D721Med (cell line): ENCODE measurements around the gene ANAPC2.

Source experiments
- DNase-seq: peaks from one replicate; pipeline ENCODE4 v3.0.0; 2011; ENCODE audit warnings: low spot score; ENCODE audit not compliant: insufficient read length
- FAIRE-seq: peaks from 2 replicates; lab custom pipeline; 2011; peaks lifted over from hg19 to GRCh38; lab: Jason Lieb, UNC
- TF ChIP-seq, protein P1 (sequence below): IDR thresholded peaks from 2 replicates; pipeline ENCODE4 v1.5.1; 2012; ENCODE audit warnings: mild to moderate bottlenecking, control low read depth; ENCODE audit not compliant: insufficient read depth; ENCODE audit errors: missing control alignments

The ANAPC2 gene

DNA sequence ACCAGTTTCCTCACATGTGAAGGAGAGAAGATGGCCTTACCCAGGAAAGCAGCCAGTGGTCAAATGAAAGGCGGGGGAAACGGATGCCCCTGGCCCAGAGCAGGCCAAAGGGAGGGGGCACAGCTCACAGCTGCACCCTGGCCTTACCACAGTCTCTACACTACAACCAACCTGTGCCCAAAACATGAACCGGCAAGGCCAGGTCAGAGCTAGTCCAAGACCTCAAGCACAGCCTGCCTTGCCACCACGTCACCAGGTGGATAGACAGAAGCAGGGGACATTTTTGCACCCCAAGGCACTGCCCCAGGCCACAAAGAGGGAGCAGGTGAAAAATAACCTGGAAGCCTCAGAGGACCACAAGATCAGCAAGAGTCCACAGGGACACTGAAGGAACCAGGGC is 44.9 kb downstream of the ANAPC2 start:
- DNase-seq (no peak), FAIRE-seq (no peak)
- TF ChIP-seq, protein P1, sequence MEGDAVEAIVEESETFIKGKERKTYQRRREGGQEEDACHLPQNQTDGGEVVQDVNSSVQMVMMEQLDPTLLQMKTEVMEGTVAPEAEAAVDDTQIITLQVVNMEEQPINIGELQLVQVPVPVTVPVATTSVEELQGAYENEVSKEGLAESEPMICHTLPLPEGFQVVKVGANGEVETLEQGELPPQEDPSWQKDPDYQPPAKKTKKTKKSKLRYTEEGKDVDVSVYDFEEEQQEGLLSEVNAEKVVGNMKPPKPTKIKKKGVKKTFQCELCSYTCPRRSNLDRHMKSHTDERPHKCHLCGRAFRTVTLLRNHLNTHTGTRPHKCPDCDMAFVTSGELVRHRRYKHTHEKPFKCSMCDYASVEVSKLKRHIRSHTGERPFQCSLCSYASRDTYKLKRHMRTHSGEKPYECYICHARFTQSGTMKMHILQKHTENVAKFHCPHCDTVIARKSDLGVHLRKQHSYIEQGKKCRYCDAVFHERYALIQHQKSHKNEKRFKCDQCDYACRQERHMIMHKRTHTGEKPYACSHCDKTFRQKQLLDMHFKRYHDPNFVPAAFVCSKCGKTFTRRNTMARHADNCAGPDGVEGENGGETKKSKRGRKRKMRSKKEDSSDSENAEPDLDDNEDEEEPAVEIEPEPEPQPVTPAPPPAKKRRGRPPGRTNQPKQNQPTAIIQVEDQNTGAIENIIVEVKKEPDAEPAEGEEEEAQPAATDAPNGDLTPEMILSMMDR: no peak

DNA sequence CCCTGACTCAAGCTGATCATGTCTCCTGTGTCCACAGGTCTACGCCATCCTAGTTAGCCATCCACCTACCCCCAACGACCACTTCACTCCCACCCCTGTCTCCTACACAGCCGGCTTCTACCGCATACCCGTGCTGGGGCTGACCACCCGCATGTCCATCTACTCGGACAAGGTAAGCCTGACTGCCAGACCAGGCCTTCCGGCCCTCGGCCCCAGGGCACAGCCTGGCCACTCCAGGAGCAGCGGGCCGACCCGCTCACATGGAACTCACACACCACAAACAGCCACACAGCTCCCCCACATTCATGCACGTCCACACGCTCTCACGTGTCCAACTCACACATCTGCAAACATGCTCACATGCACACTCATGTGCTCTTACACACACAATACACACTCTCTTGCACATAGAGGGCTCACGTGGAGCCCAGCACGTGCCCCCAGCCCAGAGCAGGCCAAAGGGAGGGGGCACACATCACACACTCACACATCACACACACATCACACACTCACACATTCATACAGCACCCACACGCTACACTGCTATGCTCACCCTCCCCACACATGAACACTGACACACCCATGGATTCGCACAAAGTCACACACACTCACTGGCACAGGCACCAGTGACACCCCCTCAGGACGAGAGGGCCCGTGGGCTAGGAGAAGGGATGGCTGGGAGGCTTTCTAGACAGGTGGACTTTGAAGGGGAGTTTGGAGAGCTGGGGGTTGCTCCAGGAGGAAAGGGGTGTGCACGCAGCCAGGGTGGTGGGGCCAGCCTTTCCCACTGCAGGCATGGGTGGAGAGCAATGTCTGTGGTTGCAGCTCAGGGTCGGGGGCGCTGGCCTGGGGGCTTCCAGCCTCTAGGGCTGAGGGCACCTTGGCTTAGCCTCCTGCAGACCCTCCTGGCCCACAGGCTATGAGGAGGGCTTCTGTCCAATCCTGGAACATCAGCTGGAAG is 46.1 kb downstream of the ANAPC2 start:
- no peak for FAIRE-seq
- TF ChIP-seq, protein P1: no peak
- DNase-seq: no peak

DNA sequence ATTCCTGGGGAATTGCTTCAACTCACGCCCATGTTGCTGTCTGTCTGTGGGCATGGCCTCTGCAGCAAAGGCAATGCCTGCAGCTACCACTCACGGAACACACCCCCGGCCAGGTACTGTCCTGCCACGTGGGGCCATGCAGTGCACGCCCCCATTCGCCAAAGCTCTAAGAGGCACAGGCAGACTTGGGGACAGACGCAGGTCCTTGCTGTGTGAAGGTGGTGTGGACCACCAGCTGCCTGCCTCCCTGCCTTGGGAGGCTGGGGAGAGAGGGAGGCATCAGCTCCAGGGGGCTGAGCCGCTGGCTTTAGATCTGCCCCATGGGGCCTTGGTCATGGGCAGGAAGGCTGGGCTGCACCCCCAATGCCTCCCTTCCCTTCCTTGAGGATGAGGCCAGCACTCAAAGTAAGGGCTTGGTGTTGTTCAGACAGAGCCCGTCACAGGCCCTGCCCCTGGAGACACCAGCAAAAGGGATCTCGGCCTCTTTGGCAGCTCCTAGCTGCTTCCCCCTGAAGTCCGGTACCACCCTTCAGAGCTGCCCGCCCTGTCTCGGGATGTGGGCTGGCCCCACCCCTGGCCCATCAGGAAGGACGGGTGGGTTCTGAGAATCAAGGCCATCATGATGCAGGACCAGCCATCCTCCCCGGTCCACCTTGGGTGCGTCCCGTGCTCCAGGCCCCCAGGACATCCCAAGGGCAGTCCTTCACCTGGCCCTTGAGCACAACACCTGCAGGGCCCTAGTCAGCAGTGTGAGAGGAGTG is 47.1 kb downstream of the ANAPC2 start:
- DNase-seq: no peak
- no peak for FAIRE-seq
- TF ChIP-seq, protein P1: no peak

DNA sequence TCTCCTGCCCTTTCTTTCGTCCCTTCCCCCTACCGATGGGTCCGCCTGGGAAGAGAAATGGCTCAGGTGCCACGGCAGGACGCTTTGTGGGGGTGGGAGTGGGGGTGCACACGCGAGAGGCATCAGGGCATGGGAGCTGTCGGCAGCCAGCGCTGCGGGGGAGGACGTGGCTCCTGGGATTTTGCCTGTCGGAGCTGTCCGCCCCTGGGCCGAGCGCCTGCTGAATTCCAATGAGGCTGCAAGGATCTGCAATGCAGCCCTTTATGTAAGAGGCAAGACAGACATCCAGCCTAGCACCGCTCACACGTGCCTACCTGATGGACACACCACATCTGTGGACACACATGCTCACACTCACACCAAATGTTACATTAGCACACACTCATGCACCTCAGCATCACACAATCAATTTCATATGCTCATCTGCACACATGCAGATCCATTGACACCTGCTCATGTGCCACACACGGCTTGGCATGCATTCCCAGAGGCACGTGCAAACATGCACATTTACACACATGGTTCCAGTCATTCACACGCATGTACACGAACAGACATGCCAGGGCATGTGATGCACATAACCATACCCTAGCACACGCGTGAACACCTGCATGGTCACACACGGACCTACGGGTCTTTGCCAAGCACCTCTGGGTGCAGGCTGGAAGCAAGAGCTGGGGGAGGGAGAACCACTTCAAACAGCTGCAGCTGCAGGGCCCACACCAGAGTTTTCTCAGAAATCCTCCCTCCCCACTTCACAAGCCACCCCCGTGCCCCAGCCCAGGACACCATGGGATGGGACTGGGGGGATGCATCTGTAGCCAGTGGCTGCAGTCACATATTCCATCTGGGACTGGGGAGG is 48.0 kb downstream of the ANAPC2 start:
- DNase-seq: no peak
- no peak for FAIRE-seq
- TF ChIP-seq, protein P1: no peak

DNA sequence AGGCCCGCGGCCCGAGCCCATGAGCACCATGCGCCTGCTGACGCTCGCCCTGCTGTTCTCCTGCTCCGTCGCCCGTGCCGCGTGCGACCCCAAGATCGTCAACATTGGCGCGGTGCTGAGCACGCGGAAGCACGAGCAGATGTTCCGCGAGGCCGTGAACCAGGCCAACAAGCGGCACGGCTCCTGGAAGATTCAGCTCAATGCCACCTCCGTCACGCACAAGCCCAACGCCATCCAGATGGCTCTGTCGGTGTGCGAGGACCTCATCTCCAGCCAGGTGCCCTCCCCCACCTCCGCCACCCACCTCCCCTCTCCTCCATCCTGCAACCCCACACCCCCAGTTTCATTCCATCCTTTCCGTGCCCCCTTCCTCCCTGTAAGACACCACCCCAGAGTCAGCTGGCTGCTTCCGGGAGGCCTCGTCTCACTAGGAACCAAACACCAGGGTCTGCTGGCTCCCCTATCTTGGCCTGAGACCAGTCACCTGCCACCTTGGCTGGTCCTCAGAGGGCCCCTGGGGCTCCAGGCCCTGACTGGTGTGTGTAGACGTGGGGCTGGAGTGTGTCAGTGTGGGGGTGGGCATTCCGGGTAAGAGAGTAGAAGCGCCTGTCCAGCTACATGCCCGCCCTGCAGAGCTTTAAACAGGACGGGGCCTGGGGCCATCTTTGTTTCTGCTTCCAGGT is 48.8 kb downstream of the ANAPC2 start:
- no peak for FAIRE-seq
- TF ChIP-seq, protein P1: no peak
- no peak for DNase-seq

DNA sequence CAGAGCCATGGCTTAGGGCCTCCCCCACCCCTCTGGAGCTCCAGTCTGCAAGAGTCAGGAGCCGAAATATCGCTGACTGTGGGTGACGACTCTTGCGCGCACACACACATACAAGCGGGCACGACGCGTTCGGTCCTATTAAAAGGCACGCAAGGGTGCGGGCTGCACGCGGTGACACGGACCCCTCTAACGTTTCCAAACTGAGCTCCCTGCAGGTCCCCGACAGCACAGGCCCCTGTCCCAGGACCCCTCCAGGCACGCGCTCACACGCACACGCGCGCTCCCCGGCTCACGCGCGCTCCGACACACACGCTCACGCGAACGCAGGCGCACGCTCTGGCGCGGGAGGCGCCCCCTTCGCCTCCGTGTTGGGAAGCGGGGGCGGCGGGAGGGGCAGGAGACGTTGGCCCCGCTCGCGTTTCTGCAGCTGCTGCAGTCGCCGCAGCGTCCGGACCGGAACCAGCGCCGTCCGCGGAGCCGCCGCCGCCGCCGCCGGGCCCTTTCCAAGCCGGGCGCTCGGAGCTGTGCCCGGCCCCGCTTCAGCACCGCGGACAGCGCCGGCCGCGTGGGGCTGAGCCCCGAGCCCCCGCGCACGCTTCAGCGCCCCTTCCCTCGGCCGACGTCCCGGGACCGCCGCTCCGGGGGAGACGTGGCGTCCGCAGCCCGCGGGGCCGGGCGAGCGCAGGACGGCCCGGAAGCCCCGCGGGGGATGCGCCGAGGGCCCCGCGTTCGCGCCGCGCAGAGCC is 49.5 kb downstream of the ANAPC2 start, which contains the start of gene GRIN1:
Gene GRIN1, plus strand, starts transcription at position 433 of the 746 bp plus-strand sequence. CDS start 333 bp downstream, outside the sequence.
- TF ChIP-seq, protein P1: no peak
- no peak for FAIRE-seq
- no peak for DNase-seq
